Hematopoietic multipotent progenitor cell (in vitro differentiated cells): ENCODE data around the gene PRSS38. TPM values are rescaled to one million over a fixed set of nuclear protein-coding genes. Genes with fewer than 3 reads are reported as not detected.

ENCODE experiments used
- DNase-seq, 3 donors: peaks; one replicate each; pipeline ENCODE4 v3.0.0-alpha.2; 2011 to 2015; ENCODE audit warnings: low read depth in 2 of 3, low spot score in 2 of 3
- total RNA-seq: library from RNA; depleted of rRNA; stranded (reverse); fragments of >200 nt; gene quantifications from one replicate; pipeline ENCODE4 v1.2.3, GENCODE V29; 2012

PRSS38 gene
- not detected for total RNA-seq

GRCh38 chr1:227815468-227816409 is at the start of gene PRSS38:
PRSS38 (plus strand) TSS chr1:227815675; CDS start chr1:227815717, 42 bp downstream.
- DNase-seq: no peak

DNA sequence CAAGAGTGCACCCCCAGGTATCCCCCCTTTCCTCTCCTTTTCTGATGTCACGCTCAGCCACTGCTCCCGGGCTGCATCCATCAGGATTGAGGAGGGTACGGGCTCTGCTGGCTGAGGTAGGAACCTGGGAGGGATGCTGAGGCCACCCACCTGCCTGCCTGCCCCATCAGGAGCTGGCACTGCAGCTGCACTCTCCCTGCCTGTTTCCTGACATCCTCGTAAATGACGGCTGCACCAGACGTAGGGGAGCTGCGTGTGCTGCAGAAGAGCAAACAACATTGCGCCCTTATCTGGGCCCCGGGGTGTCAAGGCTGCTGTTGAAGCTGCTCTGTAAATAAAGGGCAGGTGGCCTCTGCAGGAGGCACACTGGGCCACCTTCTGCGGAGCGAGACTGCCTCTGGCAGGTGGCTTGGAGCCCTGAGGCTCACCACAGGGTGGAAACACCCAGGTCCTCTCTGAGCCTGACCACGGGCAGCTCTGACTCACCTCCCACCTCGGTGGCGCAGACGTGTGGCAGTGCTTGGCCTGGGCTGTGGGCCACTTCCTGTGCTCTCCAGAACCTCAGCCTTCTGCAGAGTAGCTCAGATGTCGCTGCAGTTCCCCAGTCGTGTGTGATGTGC is 49.4 kb upstream of the PRSS38 start:
- peak in 2 of 3 donors; percentile 73 to 87 for DNase-seq

DNA sequence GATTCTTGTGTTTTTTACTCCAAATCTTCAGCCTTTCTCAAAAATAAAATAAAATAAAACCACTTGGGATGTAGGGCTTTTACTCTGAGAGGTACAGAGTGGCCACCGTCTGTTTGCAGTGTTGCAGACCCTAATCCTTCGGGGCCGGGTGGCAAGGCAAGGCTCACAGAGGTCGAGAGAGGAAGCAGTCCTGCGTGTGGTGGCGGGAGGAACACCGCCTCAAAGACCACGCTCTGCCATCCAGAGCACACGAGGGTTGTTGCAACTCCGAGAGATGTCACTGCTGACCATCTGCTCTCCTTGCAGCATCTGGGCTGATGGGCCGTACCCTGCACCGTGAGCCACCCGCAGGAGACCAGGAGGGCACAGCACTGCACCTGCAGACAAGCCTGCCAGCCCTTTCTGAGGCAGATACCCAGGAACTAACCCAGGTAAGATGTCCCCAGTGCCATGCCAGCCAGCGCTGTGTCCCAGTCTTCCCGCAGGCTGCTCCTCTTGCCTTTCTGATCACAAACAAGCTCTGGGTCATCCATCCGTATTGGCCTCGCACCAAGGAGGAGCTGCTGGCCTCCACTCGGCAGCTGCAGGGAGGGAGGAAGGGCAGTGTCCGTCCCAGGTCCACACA is 48.7 kb upstream of the PRSS38 start:
- DNase-seq: no peak

GRCh38 chr1:227767401-227768124 is 47.9 kb upstream of the PRSS38 start:
- DNase-seq: no peak

DNA sequence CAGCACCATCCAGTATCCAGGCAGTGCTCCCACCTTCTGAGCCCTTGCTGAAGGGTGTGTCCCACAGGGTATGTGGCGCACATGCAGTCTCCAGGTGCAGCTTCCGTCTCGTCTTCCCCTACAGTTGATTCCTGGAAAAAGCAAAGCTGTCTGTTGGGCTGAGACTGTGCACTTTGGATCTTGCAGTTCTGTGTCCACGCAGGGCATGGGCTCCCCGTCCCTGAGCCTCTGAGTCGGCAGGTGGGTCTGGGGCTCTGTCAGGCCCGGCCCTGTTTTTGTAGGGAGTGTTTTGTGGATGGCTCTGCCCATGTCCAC is 47.4 kb upstream of the PRSS38 start:
- DNase-seq: no peak

DNA sequence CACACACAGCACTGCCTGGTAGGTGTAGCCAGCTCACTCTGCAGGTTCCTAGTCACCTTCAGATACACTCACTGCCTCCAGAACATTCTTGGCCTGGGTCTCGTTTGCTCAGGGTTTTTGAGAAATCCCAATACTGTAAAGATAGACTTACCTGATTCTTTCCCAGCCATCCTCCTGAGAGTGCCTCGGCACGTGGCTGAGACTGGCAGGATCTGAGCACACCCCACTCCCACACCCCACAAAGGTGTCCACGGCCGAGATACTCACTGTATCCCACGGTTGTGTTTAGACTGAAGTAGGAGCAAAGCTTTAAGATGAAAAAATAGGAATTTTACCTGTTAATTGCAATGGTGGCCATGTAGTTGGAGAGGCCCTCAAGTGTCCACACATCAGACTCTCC is 46.8 kb upstream of the PRSS38 start:
- DNase-seq: no peak

GRCh38 chr1:227769047-227769935 is 46.2 kb upstream of the PRSS38 start:
- DNase-seq: no peak

DNA sequence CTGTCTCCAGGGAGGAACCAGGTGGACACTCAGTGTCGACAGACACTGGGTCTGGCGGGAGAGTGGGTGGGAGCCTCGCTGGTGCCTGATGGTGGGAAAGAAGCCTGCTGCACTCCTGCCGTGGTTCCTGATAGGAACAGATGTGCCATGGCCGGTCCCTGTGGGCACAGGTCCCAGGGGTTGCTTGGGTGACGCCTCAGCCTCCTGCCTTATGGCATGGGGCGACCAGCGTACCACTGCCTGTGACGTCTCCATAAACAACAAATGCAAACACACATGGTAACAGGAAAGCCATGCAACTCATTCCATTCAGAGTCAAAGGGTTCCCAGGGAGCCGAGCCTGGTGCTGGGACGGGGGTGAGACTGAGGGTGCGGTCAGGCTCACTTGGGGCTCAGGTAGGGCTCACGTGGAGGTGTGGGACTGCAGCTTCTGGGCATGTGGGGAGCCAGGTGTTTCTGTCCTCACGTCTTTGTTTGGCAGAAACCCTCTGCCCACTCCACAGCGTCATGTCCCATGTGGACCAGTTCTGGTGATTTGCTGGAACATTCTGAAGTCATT is 45.5 kb upstream of the PRSS38 start:
- no peak for DNase-seq

DNA sequence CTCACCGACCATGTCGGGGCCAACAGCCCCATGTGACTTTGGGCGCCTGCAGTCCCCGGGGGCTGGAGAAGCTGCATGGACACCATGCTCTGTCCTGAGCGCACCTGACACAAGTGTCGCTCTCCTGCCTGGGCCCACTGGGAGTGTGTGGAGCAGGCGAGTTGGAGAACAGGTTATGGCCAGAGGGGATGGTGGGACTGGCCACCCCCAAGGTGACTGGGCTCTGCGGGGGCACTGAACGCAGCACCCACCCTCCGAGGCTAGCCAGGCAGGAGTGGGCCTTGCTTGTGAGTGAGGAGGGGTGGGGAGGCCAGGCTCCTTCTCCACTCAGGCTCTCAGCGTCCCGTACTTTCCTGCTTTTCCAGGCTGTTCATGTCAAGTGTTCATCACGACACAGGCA is 44.7 kb upstream of the PRSS38 start:
- no peak for DNase-seq

DNA sequence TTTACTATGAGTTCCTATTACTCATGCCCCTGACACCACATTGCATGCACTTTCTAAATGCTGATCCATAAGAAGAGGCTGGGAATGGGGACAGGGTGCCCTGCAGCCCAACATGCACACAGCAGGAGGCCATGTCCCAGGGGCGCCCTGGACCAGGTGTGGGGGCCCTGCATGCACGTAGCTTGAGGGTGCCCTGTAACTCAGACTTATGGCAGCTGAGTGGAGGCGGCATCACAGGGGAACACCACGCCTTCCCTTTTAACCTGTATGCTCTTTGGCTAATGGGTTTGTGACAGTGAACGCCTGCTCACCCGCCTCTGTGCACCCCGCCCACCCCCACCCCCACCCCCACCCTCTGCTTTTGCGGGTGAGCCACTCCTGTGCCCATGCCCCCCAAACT is 44.1 kb upstream of the PRSS38 start:
- DNase-seq: no peak

GRCh38 chr1:227771771-227772170 is 43.7 kb upstream of the PRSS38 start:
- DNase-seq: no peak

DNA sequence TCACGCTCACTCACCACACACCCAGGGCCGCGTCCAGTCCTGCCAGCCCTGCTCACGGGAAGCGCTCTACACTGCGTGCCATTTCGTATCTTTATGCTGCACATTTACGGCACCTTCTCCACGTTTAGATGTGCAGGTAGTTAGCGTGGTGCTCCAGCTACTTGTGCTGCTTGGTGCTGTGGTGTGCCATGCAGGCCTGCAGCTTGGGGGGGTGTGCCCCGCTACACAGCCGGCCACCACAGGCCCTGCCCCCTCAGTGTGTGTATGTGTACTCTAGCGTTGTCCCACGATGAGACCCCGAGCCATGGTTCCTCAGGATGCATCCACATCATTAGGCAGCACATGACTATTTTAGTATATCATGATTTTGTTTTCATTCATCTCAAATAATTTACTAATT is 41.9 kb upstream of the PRSS38 start:
- DNase-seq: no peak

DNA sequence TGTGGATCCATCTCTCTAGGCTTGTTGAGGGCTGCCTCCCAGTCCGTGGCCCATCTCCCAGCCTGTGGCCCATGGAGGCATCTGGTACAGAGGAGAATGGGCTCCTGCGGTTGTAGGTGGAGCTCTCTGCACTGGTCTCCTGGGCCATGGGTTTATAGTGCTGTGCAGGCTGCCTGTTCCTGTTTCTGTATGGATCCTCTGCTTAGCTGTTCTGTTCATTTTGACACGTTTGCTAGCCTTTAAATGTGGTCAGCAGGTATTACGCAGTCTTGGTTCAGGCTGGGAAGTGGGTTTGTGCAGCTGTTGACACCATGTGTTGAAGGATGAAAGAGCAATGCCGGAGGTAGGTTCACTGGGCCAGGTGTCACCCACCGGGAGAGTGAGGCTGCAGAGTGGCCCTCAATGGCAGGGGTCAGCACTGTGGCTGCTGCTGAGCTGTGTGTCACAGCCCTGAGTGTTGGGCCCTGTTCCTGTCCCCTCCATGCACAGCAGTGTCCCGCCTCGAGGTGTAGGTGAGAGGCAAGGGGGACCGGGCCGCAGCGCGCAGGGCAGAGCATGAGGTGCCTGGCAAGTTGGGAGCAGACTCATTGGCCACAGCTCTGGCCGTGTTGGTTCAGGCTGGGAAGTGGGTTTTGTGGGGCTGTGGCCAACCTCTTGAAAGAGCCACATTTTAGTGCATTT is 41.3 kb upstream of the PRSS38 start:
- DNase-seq: no peak

DNA sequence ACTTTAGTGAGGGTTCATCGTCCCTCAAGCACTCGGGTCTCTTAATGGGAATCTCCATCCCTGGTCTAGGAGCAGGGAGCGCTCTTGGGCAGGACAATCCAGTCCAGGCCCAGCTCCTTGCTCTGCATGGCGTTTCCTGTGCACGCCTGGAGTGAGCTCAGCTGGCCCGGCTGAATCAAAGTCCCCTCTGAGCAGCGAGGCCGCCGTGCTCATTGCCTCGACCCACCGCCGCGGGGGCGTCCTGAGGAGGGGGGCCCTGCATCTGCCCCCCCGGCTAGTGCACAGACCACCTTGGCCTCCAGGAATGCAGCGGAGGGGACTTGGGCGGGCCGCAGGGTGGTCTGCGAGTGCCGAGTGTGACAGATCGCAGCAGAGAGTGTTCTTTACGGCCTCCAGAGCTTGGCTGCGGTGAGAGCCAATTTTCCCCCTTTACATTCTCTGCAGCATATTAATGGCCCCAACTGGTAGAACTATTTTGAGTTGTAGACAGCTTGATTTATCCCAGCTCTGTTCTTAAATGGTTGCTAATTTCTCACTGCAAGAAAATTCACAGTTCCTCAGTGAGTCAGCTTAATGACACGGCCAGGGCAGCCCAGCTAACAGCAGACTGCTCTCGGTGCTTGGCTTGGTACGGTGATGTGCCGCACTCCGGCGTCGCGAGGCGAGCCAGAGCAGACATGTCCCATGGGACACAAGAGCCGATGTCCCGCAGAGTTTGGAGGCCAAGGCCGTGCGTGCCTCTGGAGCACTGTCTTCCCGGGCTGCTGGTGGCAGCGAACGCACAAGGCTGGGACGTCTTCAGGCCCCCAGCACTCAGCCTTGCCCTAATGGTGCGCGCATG is 40.4 kb upstream of the PRSS38 start:
- DNase-seq: no peak

GRCh38 chr1:227775841-227776240 is 39.6 kb upstream of the PRSS38 start:
- no peak for DNase-seq

- DNase-seq: no peak
Observed at GRCh38 chr1:227776331-227776771, 39.1 kb upstream of the PRSS38 start.

DNA sequence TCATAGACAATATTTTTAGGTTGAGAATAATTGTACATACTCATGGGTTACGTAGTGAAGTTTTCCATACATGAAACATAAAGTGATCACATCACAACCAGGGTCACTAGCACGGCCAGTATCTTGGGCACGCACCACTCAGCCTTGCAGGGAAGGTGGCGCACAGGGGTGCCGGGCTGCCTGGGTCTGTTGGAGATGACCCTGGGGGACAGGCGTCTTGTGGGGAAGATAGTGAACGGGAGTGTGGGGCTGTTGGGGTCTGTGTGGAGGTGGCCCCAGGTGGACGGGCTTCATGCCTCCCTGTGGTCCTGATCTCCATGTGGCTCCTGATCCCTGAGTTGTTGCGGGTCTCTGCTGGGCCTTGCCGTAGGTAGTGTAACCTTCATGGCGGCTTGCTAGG is 38.3 kb upstream of the PRSS38 start:
- no peak for DNase-seq

DNA sequence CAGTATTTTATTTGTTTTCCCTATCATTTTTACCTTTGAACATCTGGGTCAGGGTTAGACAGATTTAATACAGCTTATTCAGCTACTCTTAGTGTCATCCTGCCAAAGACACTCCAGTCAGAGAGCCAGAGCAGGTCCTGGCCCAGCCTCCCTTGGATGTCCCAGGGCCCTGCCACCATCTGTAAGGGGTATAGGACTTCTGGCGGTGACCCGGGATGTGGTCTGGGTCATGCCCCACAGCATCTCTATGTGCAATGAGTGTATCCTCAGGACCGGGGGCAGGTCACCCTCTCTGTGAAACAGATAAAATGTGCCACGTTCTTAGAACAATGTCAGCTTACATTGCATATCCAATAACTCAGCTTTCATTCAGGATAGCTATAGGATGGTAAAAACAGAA is 37.8 kb upstream of the PRSS38 start:
- no peak for DNase-seq
